HAP-1 (cell line): ENCODE measurements around the gene AK1.
A peak's percentile ranks its signal among the peaks of the same experiment; 100 is the strongest.

Experiments
- DNase-seq, 2 experiments: peaks; one replicate each; pipeline ENCODE4 v3.0.0-alpha.2; 2016 to 2020; ENCODE audit warnings: low spot score in 2 of 2
- H3K27me3 ChIP-seq: fragments of 250-450 bp; sonication (Bioruptor Pico); 2 replicates; pipeline ENCODE4 v1.5.1; 2020; ENCODE audit warnings: low read depth, mild to moderate bottlenecking, moderate library complexity
- H3K36me3 ChIP-seq: fragments of 250-450 bp; sonication (Bioruptor Pico); replicated peaks from 2 replicates; pipeline ENCODE4 v1.5.1; 2020; ENCODE audit warnings: mild to moderate bottlenecking
- H3K4me1 ChIP-seq: fragments of 250-450 bp; sonication (Bioruptor Pico); 2 replicates; pipeline ENCODE4 v1.5.1; 2020; ENCODE audit warnings: mild to moderate bottlenecking
- H3K4me3 ChIP-seq: fragments of 250-450 bp; sonication (Bioruptor Pico); 2 replicates; pipeline ENCODE4 v1.5.1; 2020; ENCODE audit warnings: mild to moderate bottlenecking, moderate library complexity
- H3K9me3 ChIP-seq: fragments of 250-450 bp; sonication (Bioruptor Pico); 2 replicates; pipeline ENCODE4 v1.5.1; 2020; ENCODE audit warnings: mild to moderate bottlenecking, moderate library complexity
- in situ Hi-C: fragments of 300-500 bp; cut with MboI; formaldehyde crosslinking; loops from 3 replicates; pipeline ENCODE4 v1.14.3; 2020; ENCODE audit warnings: low sequenced_read_pairs, inconsistent platforms, mixed read lengths

AK1 gene

GRCh38 chr9:127877566-127877998 lies at the start of gene AK1:
TSS of gene AK1 (minus strand) at chr9:127877675. CDS start at chr9:127874617, 3,058 bp downstream.
- Histone ChIP-seq H3K36me3 (no peaks in the 10 kb centered on the region), H3K9me3 (no peaks in the 10 kb centered on the region), H3K4me1 (no peaks in the 10 kb centered on the region), H3K4me3 (no peak within 1 kb of the TSS), H3K27me3 (no peaks in the 10 kb centered on the region)
- no peak for DNase-seq
- in situ Hi-C loops: no loop called here

DNA sequence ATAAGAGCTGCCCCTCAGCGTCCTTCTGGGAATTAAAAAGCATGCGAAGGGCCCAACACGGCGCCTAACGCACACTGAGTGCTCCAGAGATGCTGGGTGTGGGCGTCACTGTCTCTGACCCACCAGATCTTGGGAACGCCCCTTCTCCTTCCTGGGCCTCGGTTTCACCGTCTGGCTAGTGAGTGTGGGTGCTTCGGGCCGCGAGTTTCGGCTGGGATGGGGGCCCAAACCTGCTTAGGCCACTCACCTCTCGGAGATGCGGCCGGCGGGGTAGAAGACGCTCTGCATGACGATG lies 49.4 kb upstream of the AK1 start:
- Histone ChIP-seq H3K27me3 (peaks cover 16% of the 10 kb centered on the region), H3K4me3 (no peak overlapping the region), H3K9me3 (no peaks in the 10 kb centered on the region), H3K36me3 (no peaks in the 10 kb centered on the region), H3K4me1 (peaks cover 10% of the 10 kb centered on the region)
- in situ Hi-C loops: loop anchor here (10.0 kb wide), 1 partner anchor 422 kb away; no protein-coding TSS in a partner anchor
- no peak for DNase-seq

DNA sequence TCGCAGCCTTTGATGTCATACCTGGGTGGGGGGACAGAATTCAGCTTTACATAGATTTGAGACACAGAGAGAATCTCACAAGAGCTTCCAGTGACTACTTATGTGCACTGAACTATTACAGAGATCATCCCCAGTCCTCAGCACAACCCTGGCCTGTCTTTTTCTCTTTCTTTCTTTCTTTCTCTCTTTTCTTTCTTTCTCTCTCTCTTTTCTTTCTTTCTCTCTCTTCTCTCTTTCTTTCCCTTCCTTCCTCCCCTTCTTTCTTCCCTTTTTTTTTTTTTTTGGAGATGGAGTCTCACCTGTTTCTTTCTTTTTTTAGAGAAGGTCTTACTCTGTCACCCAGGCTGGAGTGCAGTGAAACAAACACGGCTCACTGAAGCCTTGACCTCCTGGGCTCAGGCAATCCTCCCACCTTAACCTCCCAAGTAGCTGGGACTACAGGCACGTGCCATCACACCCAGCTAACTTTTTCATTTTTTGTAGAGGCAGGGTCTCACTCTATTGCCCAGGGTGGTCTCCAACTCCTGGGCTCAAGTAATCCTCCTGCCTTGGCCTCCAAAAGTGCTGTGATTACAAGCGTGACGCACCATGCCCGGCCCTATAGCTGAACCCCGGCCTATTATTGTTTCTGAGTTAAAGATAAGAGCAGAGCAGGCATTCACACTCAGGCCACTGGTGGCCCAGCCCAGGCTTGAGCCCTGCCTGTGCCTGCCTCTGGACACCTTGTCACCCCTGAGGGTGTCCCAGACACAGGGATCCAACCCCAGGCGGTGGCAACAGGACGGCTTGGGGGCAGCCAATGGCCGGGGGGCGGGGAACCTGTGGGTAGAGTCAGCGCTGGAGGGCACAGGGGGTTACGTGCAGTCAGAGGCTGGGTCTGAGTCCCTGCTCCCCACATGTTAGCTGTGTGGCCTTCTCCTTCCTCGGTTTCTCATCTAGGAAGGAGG lies 48.8 kb upstream of the AK1 start:
- Histone ChIP-seq H3K36me3 (no peaks in the 10 kb centered on the region), H3K27me3 (peaks cover 19% of the 10 kb centered on the region), H3K9me3 (no peaks in the 10 kb centered on the region), H3K4me1 (peaks cover 8% of the 10 kb centered on the region), H3K4me3 (no peak overlapping the region)
- in situ Hi-C loops: loop anchor here (10.0 kb wide), 1 partner anchor 421 kb away; no protein-coding TSS in a partner anchor
- DNase-seq: no peak

- H3K4me3 ChIP-seq: no peak overlapping the region
- H3K9me3 ChIP-seq: no peaks in the 10 kb centered on the region
- H3K4me1 ChIP-seq: no peaks in the 10 kb centered on the region; the same call in 1 of the 2 replicates
- peaks cover 19% of the 10 kb centered on the region for H3K27me3 ChIP-seq
- DNase-seq: no peak
- no peaks in the 10 kb centered on the region for H3K36me3 ChIP-seq
- in situ Hi-C loops: loop anchor here (5.0 to 25.0 kb wide), 4 partner anchors 338 to 988 kb away; no protein-coding TSS in a partner anchor
These were observed 47.4 kb upstream of the AK1 start for GRCh38 chr9:127924736-127925444.

DNA sequence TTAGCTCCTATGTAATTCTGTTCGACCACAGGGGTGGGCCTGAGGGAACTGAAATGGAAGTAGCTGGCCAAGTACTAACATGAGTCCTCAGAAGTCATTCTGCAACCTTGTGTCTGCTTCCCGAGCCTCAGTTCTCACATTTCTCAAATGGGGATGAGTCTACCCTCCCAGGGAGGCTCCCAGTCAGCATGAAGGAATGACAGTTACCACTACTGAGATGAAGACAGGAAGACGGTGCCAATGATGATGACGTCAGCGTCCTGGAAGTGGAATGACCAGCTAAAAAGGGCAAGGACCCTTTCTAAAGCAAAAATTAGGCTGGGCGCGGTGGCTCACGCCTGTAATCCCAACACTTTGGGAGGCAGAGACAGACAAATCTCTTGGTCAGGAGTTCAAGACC lies 46.3 kb upstream of the AK1 start:
- no peak for DNase-seq
- Histone ChIP-seq H3K27me3 (peaks cover 19% of the 10 kb centered on the region), H3K4me3 (no peak overlapping the region), H3K4me1 (no peaks in the 10 kb centered on the region), H3K36me3 (no peaks in the 10 kb centered on the region), H3K9me3 (no peaks in the 10 kb centered on the region)
- in situ Hi-C loops: loop anchor here (5.0 to 25.0 kb wide), 4 partner anchors 336 to 986 kb away; no protein-coding TSS in a partner anchor

DNA sequence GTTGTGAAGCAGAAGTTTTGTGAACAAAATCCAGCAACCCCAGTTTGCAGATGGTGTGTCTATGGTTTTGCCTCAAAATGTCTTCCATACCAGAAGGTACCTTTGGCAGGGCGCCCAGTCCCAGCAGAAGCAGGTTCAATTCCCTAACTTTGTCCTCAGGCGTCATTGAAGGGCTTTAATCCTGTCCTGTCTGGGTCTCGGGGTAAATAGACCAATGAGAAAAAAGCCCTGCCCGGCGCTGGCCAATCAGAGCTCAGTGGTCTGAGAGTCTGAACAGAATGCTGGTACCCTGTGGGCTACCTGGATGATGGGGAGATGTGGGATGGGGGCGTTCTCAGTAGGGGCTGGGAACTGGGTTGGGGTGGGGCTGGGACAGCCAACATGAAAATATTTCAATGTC lies 45.6 kb upstream of the AK1 start:
- peak in 1 of 2 experiments; percentile 56 for DNase-seq
- H3K9me3 ChIP-seq: no peaks in the 10 kb centered on the region
- H3K4me3 ChIP-seq: no peak overlapping the region
- H3K4me1 ChIP-seq: no peaks in the 10 kb centered on the region
- H3K36me3 ChIP-seq: no peaks in the 10 kb centered on the region
- H3K27me3 ChIP-seq: peaks cover 19% of the 10 kb centered on the region
- in situ Hi-C loops: loop anchor here (5.0 to 25.0 kb wide), 4 partner anchors 336 to 986 kb away; no protein-coding TSS in a partner anchor

DNA sequence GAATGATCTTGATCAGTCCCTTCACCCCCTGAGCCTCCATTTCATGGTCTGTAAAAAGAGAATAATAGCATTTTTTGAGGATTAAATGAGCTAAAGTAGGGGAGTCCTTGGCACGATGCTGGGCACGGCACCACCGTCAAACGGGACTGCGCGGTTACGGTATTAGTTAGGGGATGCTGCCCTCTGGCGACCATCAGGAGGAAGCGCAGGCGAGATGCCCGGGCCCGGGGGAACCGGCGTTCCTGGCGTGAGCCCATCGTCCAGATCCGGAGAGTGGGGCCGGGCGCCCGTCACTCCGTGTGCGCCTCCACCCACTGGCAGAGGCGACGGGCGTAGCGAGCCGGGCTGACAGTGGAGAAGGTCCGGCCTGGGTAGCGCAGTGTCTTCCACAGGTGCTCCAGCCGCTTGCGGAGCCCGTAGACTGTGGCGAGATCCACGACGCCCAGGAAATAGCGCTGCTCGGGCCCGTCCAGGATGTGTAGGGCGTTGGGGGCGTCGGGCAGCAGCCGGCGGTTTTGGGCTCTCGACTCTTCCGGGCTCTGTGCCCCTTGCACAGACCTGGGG lies 44.2 kb upstream of the AK1 start:
- no peaks in the 10 kb centered on the region for H3K36me3 ChIP-seq
- in situ Hi-C loops: loop anchor here (5.0 to 25.0 kb wide), 4 partner anchors 334 to 984 kb away; no protein-coding TSS in a partner anchor
- peak overlapping the region; percentile 15 for H3K4me3 ChIP-seq
- peaks cover 17% of the 10 kb centered on the region for H3K27me3 ChIP-seq
- DNase-seq: peak; percentile 39 to 82
- no peaks in the 10 kb centered on the region for H3K9me3 ChIP-seq
- H3K4me1 ChIP-seq: peaks cover 2% of the 10 kb centered on the region

GRCh38 chr9:127920794-127921193 lies 43.3 kb upstream of the AK1 start:
- no peaks in the 10 kb centered on the region for H3K36me3 ChIP-seq
- H3K4me3 ChIP-seq: no peak overlapping the region
- H3K9me3 ChIP-seq: no peaks in the 10 kb centered on the region
- peaks cover 11% of the 10 kb centered on the region for H3K27me3 ChIP-seq
- DNase-seq: no peak
- peaks cover 2% of the 10 kb centered on the region for H3K4me1 ChIP-seq
- in situ Hi-C loops: loop anchor here (5.0 to 25.0 kb wide), 4 partner anchors 333 to 983 kb away; no protein-coding TSS in a partner anchor

- no peak for DNase-seq
- Histone ChIP-seq H3K9me3 (no peaks in the 10 kb centered on the region), H3K36me3 (no peaks in the 10 kb centered on the region), H3K27me3 (peaks cover 5% of the 10 kb centered on the region; the same call in 1 of the 2 replicates), H3K4me3 (no peak overlapping the region), H3K4me1 (peaks cover 2% of the 10 kb centered on the region)
- in situ Hi-C loops: loop anchor here (10.0 to 25.0 kb wide), 2 partner anchors 185 to 982 kb away; partner anchors contain the start of gene TOR2A
These were observed 41.9 kb upstream of the AK1 start for GRCh38 chr9:127919253-127919815.

- Histone ChIP-seq H3K4me1 (peaks cover 2% of the 10 kb centered on the region), H3K36me3 (no peaks in the 10 kb centered on the region)
- in situ Hi-C loops: loop anchor here (10.0 to 25.0 kb wide), 2 partner anchors 184 to 981 kb away; partner anchors contain the start of gene TOR2A
These were observed 41.0 kb upstream of the AK1 start for GRCh38 chr9:127918183-127919107.

DNA sequence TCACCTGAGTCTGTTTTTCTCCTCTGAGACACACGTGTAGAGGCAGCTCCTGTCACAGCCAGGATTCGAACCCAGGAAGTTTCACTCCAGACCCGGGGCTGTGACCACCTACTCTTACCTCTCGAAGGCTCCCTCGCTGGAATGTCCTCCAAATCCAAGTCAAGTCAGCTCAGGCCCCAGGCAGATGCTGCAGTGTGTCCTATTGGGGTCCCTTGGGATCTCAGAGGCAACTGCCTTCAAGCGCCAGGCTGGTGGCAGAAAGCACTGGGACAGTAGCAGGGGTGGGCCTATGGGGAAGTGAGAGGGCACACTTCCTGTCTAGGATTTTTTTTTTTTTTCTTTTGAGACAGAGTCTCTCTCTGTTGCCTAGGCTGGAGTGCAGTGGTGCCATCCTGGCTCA lies 40.1 kb upstream of the AK1 start:
- H3K36me3 ChIP-seq: peaks cover 7% of the 10 kb centered on the region
- H3K4me1 ChIP-seq: peaks cover 2% of the 10 kb centered on the region
- no peaks in the 10 kb centered on the region for H3K9me3 ChIP-seq
- peaks cover 5% of the 10 kb centered on the region; the same call in 1 of the 2 replicates for H3K27me3 ChIP-seq
- DNase-seq: no peak
- in situ Hi-C loops: loop anchor here (10.0 to 25.0 kb wide), 2 partner anchors 183 to 980 kb away; partner anchors contain the start of gene TOR2A
- no peak overlapping the region for H3K4me3 ChIP-seq

More at GRCh38 chr9:127918183-127919107, 41.0 kb upstream of the AK1 start:
- Histone ChIP-seq H3K9me3 (no peaks in the 10 kb centered on the region), H3K4me3 (no peak overlapping the region), H3K27me3 (peaks cover 5% of the 10 kb centered on the region; the same call in 1 of the 2 replicates)
- peak in 1 of 2 experiments; percentile 50 for DNase-seq
